22Rv1 (cell line): Measurements from ENCODE around the gene POLR3GL.

ENCODE experiments used
- H3K27ac ChIP-seq: fragments of 450-650 bp; 2 replicates; pipeline ENCODE4 v1.5.1; 2017
- ZFX ChIP-seq: fragments of 450-650 bp; IDR thresholded peaks from 2 replicates; pipeline ENCODE4 v1.6.1; 2017; ENCODE audit warnings: antibody characterized with exemption, borderline replicate concordance
- TF ChIP-seq, protein P1 (sequence below): fragments of 450-650 bp; IDR thresholded peaks from 2 replicates; pipeline ENCODE4 v1.5.1; 2017; ENCODE audit warnings: mild to moderate bottlenecking

The POLR3GL gene

DNA sequence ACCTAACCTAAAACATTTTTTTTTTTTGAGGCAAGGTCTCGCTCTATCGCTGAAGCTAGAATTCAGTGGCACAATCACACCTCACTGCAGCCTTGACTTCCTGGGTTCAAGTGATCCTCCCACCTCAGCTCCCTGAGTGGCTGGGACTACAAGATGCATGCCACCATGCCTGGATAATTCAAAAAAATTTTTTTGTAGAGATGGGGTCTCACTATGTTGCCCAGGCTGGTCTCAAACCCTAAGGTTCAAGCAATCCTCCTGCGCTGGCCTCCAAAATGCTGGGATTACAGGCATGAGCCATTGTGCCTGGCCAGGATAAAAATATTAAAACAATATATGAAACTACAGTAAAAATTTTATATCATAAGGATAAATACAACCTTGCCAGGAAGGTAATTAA lies 11.6 kb upstream of the POLR3GL start:
- TF ChIP-seq ZFX: no peak
- no peak overlapping the region for H3K27ac ChIP-seq

GRCh38 chr1:145953861-145954260 lies 10.6 kb upstream of the POLR3GL start:
- no peak overlapping the region for H3K27ac ChIP-seq
- TF ChIP-seq ZFX: no peak

DNA sequence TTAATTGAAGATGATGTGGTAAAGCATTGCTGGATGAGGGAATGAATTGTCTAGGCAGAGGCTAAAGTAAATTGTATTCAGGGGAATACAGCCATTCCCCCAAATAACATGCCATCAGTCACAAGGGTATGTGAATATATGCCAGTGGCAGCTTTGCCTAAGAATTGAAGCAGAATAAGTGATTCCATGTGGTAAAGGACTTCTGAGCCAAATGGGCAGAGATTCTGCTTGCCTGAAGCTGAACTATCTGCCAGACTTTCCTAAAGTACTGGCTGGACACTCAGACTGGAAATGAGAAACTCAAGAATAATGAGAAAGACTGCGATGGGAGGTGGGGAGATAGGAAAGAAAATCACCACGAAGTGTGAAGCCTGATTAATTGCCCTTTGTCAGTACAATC lies 9.1 kb upstream of the POLR3GL start:
- no peak overlapping the region for H3K27ac ChIP-seq
- TF ChIP-seq ZFX: no peak
- TF ChIP-seq, protein P1, sequence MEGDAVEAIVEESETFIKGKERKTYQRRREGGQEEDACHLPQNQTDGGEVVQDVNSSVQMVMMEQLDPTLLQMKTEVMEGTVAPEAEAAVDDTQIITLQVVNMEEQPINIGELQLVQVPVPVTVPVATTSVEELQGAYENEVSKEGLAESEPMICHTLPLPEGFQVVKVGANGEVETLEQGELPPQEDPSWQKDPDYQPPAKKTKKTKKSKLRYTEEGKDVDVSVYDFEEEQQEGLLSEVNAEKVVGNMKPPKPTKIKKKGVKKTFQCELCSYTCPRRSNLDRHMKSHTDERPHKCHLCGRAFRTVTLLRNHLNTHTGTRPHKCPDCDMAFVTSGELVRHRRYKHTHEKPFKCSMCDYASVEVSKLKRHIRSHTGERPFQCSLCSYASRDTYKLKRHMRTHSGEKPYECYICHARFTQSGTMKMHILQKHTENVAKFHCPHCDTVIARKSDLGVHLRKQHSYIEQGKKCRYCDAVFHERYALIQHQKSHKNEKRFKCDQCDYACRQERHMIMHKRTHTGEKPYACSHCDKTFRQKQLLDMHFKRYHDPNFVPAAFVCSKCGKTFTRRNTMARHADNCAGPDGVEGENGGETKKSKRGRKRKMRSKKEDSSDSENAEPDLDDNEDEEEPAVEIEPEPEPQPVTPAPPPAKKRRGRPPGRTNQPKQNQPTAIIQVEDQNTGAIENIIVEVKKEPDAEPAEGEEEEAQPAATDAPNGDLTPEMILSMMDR: no peak

DNA sequence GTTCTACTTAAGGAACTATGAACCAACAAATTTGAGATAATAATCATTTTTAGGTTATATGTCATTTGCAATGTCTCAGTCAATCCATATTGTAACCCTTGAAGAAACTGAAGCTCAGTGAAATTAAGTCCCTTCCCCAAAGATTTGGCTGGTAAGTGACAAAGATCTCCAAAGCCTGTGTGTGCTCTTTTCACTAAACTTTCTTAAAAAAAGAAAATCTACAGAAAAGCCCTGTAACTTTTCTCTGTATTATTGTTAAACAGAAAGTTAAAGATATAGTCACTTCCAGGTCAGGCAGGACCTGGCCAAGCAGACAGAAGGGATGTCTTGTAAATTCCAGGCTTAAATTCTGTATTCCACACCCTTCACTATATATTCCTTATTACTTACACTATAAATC lies 8.1 kb upstream of the POLR3GL start:
- H3K27ac ChIP-seq: no peak overlapping the region
- TF ChIP-seq ZFX: no peak
- TF ChIP-seq, protein P1: no peak

- no peak overlapping the region for H3K27ac ChIP-seq
- TF ChIP-seq, protein P1: no peak
- no peak for TF ChIP-seq ZFX
Measured at GRCh38 chr1:145956781-145957442, 7.6 kb upstream of the POLR3GL start.

- 0 out of 2 replicates have a peak within 1 kb of the TSS, but pooled peaks have one; percentile 1 for H3K27ac ChIP-seq
- TF ChIP-seq ZFX: no peak
- TF ChIP-seq, protein P1: no peak
Measured at GRCh38 chr1:145957443-145958319, 6.8 kb upstream of the POLR3GL start, which contains the start of gene LIX1L. TSS of gene LIX1L (minus strand) at chr1:145958017. CDS start at chr1:145957927, 90 bp downstream.

GRCh38 chr1:145958734-145959133 lies 5.8 kb upstream of the POLR3GL start:
- no peak for TF ChIP-seq ZFX
- H3K27ac ChIP-seq: 0 out of 2 replicates have a peak overlapping the region, but pooled peaks have one; percentile 1

- no peak overlapping the region for H3K27ac ChIP-seq
- TF ChIP-seq ZFX: no peak
- TF ChIP-seq, protein P1: no peak
Measured at GRCh38 chr1:145959333-145959732, 5.2 kb upstream of the POLR3GL start.
